Mesendoderm (in vitro differentiated cells): ENCODE measurements around the gene KRTCAP2.
"Not testable (repeated sequence)": the region's sequence is repeated elsewhere in the genome, so short reads cannot be mapped to it uniquely, and the experiment has no call there.

Experiments
- DNase-seq: peaks from one replicate; pipeline ENCODE4 v3.0.0; 2013
- H2AK5ac ChIP-seq: 2 replicates; pipeline ENCODE4 v1.6.1; 2013; ENCODE audit warnings: low read length, inconsistent platforms
- H2BK120ac ChIP-seq: 2 replicates; pipeline ENCODE4 v1.6.1; 2013; ENCODE audit warnings: low read depth, mild to moderate bottlenecking, low read length, moderate library complexity, mixed read lengths
- H2BK15ac ChIP-seq: replicated peaks from 2 replicates; pipeline ENCODE4 v1.6.1; 2013; ENCODE audit warnings: low read depth, mild to moderate bottlenecking, moderate library complexity
- H2BK5ac ChIP-seq: 2 replicates; pipeline ENCODE4 v1.6.1; 2013; ENCODE audit warnings: low read length, inconsistent platforms
- H3K18ac ChIP-seq: 2 replicates; pipeline ENCODE4 v1.6.1; 2013; ENCODE audit warnings: mild to moderate bottlenecking, low read length, mixed read lengths
- H3K23ac ChIP-seq: one replicate; pipeline ENCODE4 v1.6.1; 2013; ENCODE audit warnings: low read length
- H3K27ac ChIP-seq: 2 replicates; pipeline ENCODE4 v1.5.1; 2013; ENCODE audit warnings: low read depth, mild to moderate bottlenecking, inconsistent platforms, low read length, moderate library complexity
- H3K27me3 ChIP-seq: 2 replicates; pipeline ENCODE4 v1.6.1; 2013; ENCODE audit warnings: low read length, control low read depth, mild to moderate bottlenecking, inconsistent platforms; ENCODE audit not compliant: insufficient read depth, poor library complexity
- H3K36me3 ChIP-seq: 2 replicates; pipeline ENCODE4 v1.6.1; 2013; ENCODE audit warnings: low read length, inconsistent platforms; ENCODE audit not compliant: control insufficient read depth, insufficient read depth
- H3K4ac ChIP-seq: one replicate; pipeline ENCODE4 v1.6.1; 2013; ENCODE audit warnings: low read depth, mild to moderate bottlenecking, low read length, moderate library complexity
- H3K4me1 ChIP-seq: 2 replicates; pipeline ENCODE4 v1.6.1; 2013; ENCODE audit warnings: low read depth, low read length, inconsistent platforms; ENCODE audit not compliant: control insufficient read depth
- H3K4me2 ChIP-seq: 2 replicates; pipeline ENCODE4 v1.6.1; 2013; ENCODE audit warnings: low read length
- H3K4me3 ChIP-seq: 2 replicates; pipeline ENCODE4 v1.5.1; 2013; ENCODE audit warnings: mild to moderate bottlenecking, low read length
- H3K56ac ChIP-seq: one replicate; pipeline ENCODE4 v1.6.1; 2013; ENCODE audit warnings: low read length
- H3K79me1 ChIP-seq: 2 replicates; pipeline ENCODE4 v1.6.1; 2013; ENCODE audit warnings: low read length, inconsistent platforms
- H3K79me2 ChIP-seq: 2 replicates; pipeline ENCODE4 v1.6.1; 2013; ENCODE audit warnings: mild to moderate bottlenecking, low read length; ENCODE audit not compliant: control insufficient read depth, insufficient read depth
- H3K9ac ChIP-seq: 2 replicates; pipeline ENCODE4 v1.6.1; 2013; ENCODE audit warnings: low read length, inconsistent platforms
- H4K5ac ChIP-seq: one replicate; pipeline ENCODE4 v1.6.1; 2013; ENCODE audit warnings: low read length
- H4K8ac ChIP-seq: one replicate; pipeline ENCODE4 v1.6.1; 2013; ENCODE audit warnings: low read depth, mild to moderate bottlenecking, control low read depth, low read length, moderate library complexity
- WGBS: extraction: QIAGEN DNeasy Blood & Tissue Kit; methylation state at CpG from one replicate; pipeline ENCODE4 v1.1.7; 2013; ENCODE audit warnings: low lambda C conversion rate, missing lambda C conversion rate; ENCODE audit not compliant: insufficient coverage; ENCODE audit errors: extremely low coverage; 5-methylcytosine and 5-hydroxymethylcytosine counted together

Gene KRTCAP2

DNA sequence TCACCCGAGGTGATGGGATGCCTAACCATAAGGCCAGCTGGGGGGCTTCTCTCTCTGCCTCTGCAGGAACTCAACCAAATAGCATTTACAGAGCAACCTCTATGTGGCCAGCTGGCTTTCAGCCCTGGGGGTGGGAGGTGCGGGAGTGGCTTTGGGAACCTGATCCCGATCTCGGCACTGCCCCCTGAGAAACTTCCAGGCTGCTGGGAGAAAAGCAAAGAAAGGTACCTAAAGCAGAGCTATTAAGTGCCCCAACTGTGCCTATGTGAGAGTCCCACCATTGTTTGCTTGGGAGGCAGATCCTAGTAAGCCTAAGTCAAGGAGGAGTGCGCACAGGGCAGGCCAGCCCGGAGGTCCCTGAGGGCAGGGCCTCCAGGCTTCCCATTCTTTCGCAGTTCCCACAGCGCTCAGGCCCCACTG is 7.0 kb downstream of the KRTCAP2 start:
- Histone ChIP-seq H3K4me2 (peak overlapping the region; percentile 25), H2BK5ac (no peak overlapping the region), H3K36me3 (peaks cover 1% of the 10 kb centered on the region), H3K9ac (peak overlapping the region; percentile 20), H3K27ac (no peak overlapping the region), H2BK15ac (no peak overlapping the region), H3K79me1 (no peaks in the 10 kb centered on the region), H3K23ac (no peak overlapping the region), H3K27me3 (no peaks in the 10 kb centered on the region), H3K4ac (no peak overlapping the region), H4K5ac (no peak overlapping the region), H4K8ac (no peak overlapping the region), H3K18ac (no peak overlapping the region), H3K79me2 (no peaks in the 10 kb centered on the region), H3K4me1 (peaks cover 3% of the 10 kb centered on the region), H3K4me3 (no peak overlapping the region), H2AK5ac (no peak overlapping the region), H2BK120ac (no peak overlapping the region), H3K56ac (peak overlapping the region; percentile 65)
- DNase-seq: peak; percentile 43
- WGBS: no CpG with 5 or more reads among the region's 8 CpGs

GRCh38 chr1:155164625-155165024 is 8.5 kb downstream of the KRTCAP2 start:
- not testable (repeated sequence) for H3K4me2 ChIP-seq, H3K4me1 ChIP-seq, H3K27ac ChIP-seq, H3K56ac ChIP-seq, H4K5ac ChIP-seq, H3K79me1 ChIP-seq, H2AK5ac ChIP-seq, H2BK5ac ChIP-seq, H3K27me3 ChIP-seq, H3K9ac ChIP-seq, H3K18ac ChIP-seq, DNase-seq, H3K4ac ChIP-seq, H4K8ac ChIP-seq, H2BK15ac ChIP-seq, H3K4me3 ChIP-seq, H3K36me3 ChIP-seq, H2BK120ac ChIP-seq, H3K23ac ChIP-seq, H3K79me2 ChIP-seq
- WGBS: no CpG with 5 or more reads among the region's 11 CpGs

DNA sequence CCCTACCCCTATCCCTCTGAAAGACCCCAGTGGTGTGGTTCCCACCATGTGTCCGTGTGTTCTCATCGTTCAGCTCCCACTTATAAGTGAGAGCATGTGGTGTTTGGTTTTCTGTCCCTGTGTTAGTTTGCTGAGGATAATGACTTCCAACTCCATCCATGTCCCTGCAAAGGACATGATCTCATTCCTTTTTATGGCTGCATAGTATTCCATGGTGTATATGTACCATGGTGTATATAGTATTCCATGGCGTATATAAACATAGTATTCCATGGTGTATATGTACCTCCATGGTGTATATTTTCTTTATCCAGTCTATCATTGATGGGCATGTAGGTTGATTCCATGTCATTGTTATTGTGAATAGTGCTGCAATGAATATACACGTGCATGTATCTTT is 9.3 kb downstream of the KRTCAP2 start:
- H2BK15ac ChIP-seq, H3K4me3 ChIP-seq, H3K27me3 ChIP-seq, H3K23ac ChIP-seq, DNase-seq, H4K5ac ChIP-seq, H3K4ac ChIP-seq, H3K27ac ChIP-seq, H4K8ac ChIP-seq, H3K18ac ChIP-seq, H2BK5ac ChIP-seq, H3K4me2 ChIP-seq, H2BK120ac ChIP-seq, H3K79me1 ChIP-seq, H3K9ac ChIP-seq, H3K79me2 ChIP-seq, H3K4me1 ChIP-seq, H3K36me3 ChIP-seq, H2AK5ac ChIP-seq, H3K56ac ChIP-seq: not testable (repeated sequence)
- WGBS: no CpG with 5 or more reads among the region's 4 CpGs

DNA sequence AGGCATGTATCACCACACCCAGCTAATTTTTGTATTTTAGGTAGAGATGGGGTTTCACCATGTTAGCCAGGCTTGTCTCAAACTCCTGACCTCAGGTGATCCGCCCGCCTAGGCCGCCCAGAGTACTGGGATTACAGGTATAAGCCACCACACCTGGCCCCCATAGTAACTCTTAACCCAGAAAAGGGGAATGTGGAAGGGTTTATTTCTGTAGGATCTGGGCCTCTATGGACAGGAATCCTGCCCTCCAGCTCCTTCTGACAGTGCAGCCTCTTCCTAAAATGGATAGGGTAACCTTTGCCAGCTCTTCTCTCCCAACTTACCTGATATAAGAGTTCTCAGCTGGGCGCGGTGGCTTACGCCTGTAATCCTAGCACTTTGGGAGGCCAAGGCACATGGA is 10.5 kb downstream of the KRTCAP2 start:
- H3K79me1 ChIP-seq, H2BK5ac ChIP-seq, DNase-seq, H3K36me3 ChIP-seq, H3K4ac ChIP-seq, H3K23ac ChIP-seq, H3K27me3 ChIP-seq, H3K4me2 ChIP-seq, H4K5ac ChIP-seq, H3K4me3 ChIP-seq, H3K79me2 ChIP-seq, H3K4me1 ChIP-seq, H4K8ac ChIP-seq, H2BK15ac ChIP-seq, H3K56ac ChIP-seq, H3K9ac ChIP-seq, H3K18ac ChIP-seq, H2BK120ac ChIP-seq, H3K27ac ChIP-seq, H2AK5ac ChIP-seq: not testable (repeated sequence)
- WGBS: no CpG with 5 or more reads among the region's 6 CpGs

GRCh38 chr1:155160128-155160527 is 13.0 kb downstream of the KRTCAP2 start:
- Histone ChIP-seq H3K4me3 (no peak overlapping the region), H3K56ac (no peak overlapping the region), H3K4me2 (no peak overlapping the region), H3K23ac (no peak overlapping the region), H3K4me1 (no peaks in the 10 kb centered on the region), H2BK15ac (no peak overlapping the region), H4K5ac (no peak overlapping the region), H2AK5ac (no peak overlapping the region), H3K79me1 (no peaks in the 10 kb centered on the region), H2BK5ac (no peak overlapping the region), H4K8ac (no peak overlapping the region), H2BK120ac (no peak overlapping the region), H3K4ac (no peak overlapping the region), H3K27me3 (no peaks in the 10 kb centered on the region), H3K79me2 (no peaks in the 10 kb centered on the region), H3K36me3 (no peaks in the 10 kb centered on the region), H3K27ac (no peak overlapping the region), H3K18ac (no peak overlapping the region), H3K9ac (no peak overlapping the region)
- no CpG with 5 or more reads among the region's 8 CpGs for WGBS
- no peak for DNase-seq

GRCh38 chr1:155158991-155159390 is 14.1 kb downstream of the KRTCAP2 start:
- DNase-seq: no peak
- Histone ChIP-seq H3K36me3 (no peaks in the 10 kb centered on the region), H3K4me3 (no peak overlapping the region), H3K56ac (no peak overlapping the region), H3K27ac (no peak overlapping the region), H4K8ac (no peak overlapping the region), H3K4ac (no peak overlapping the region), H3K23ac (no peak overlapping the region), H3K4me2 (no peak overlapping the region), H2BK5ac (no peak overlapping the region), H3K79me1 (no peaks in the 10 kb centered on the region), H3K27me3 (no peaks in the 10 kb centered on the region), H4K5ac (no peak overlapping the region), H3K18ac (no peak overlapping the region), H3K79me2 (no peaks in the 10 kb centered on the region), H3K4me1 (no peaks in the 10 kb centered on the region), H2AK5ac (no peak overlapping the region), H2BK120ac (no peak overlapping the region), H2BK15ac (no peak overlapping the region), H3K9ac (no peak overlapping the region)
- WGBS: no CpG with 5 or more reads among the region's 1 CpG
